ENCODE data around the gene ITGA1.

Gene ITGA1

GRCh38 chr5:52906343-52906742 lies 118.6 kb downstream of the ITGA1 start:
- DNase-seq = no peak

- DNase-seq = no peak
These were observed 119.1 kb downstream of the ITGA1 start for GRCh38 chr5:52906845-52907244.

- DNase-seq = no peak
These were observed 121.5 kb downstream of the ITGA1 start for GRCh38 chr5:52909192-52909591.

GRCh38 chr5:52910071-52910470 lies 122.4 kb downstream of the ITGA1 start:
- no peak for DNase-seq

GRCh38 chr5:52915176-52915875 lies 127.6 kb downstream of the ITGA1 start:
- peak; percentile 43 to 92 for DNase-seq

- DNase-seq = no peak
These were observed 133.2 kb downstream of the ITGA1 start for GRCh38 chr5:52920929-52921328.

- peak in 1 of 2 donors; percentile 25 for DNase-seq
These were observed 134.7 kb downstream of the ITGA1 start for GRCh38 chr5:52922384-52922783.

GRCh38 chr5:52924456-52924855 lies 136.7 kb downstream of the ITGA1 start:
- DNase-seq = no peak

GRCh38 chr5:52925001-52925400 lies 137.3 kb downstream of the ITGA1 start:
- DNase-seq = no peak

GRCh38 chr5:52928689-52929088 lies 141.0 kb downstream of the ITGA1 start:
- DNase-seq = no peak

- DNase-seq = no peak
These were observed 150.5 kb downstream of the ITGA1 start for GRCh38 chr5:52938226-52938625.

GRCh38 chr5:52943285-52943684 lies 155.6 kb downstream of the ITGA1 start:
- DNase-seq = no peak

GRCh38 chr5:52943808-52944207 lies 156.1 kb downstream of the ITGA1 start:
- DNase-seq = no peak

- no peak for DNase-seq
These were observed 157.3 kb downstream of the ITGA1 start for GRCh38 chr5:52945040-52945439.

- no peak for DNase-seq
These were observed 159.5 kb downstream of the ITGA1 start for GRCh38 chr5:52947208-52947607.

GRCh38 chr5:52947851-52948250 lies 160.1 kb downstream of the ITGA1 start:
- no peak for DNase-seq

- peak; percentile 55 to 80 for DNase-seq
These were observed 160.8 kb downstream of the ITGA1 start for GRCh38 chr5:52948418-52949076.

- no peak for DNase-seq
These were observed 163.0 kb downstream of the ITGA1 start for GRCh38 chr5:52950686-52951085.

GRCh38 chr5:52952483-52952882 lies 164.8 kb downstream of the ITGA1 start:
- no peak for DNase-seq

GRCh38 chr5:52956014-52956413 lies 168.3 kb downstream of the ITGA1 start:
- DNase-seq = no peak

- DNase-seq = no peak
These were observed 169.4 kb downstream of the ITGA1 start for GRCh38 chr5:52956915-52957747.

- no peak for DNase-seq
These were observed 173.6 kb downstream of the ITGA1 start for GRCh38 chr5:52961274-52961681.

- no peak for DNase-seq
These were observed 175.9 kb downstream of the ITGA1 start for GRCh38 chr5:52963636-52964035.

GRCh38 chr5:52964138-52964537 lies 176.4 kb downstream of the ITGA1 start:
- no peak for DNase-seq
